OCI-LY1 (cell line): ENCODE results near the gene ZBTB21.

Experiments used
- CTCF ChIP-seq: fragments of 200-600 bp; sonication (generic), shearing (Covaris generic); IDR thresholded peaks from 2 replicates; pipeline ENCODE4 v1.5.1; 2017; ENCODE audit warnings: mild to moderate bottlenecking, antibody characterized with exemption, low read length, moderate library complexity, mixed read lengths
- EZH2 ChIP-seq: fragments of 200-600 bp; sonication (generic), shearing (Covaris generic); IDR thresholded peaks from 2 replicates; pipeline ENCODE4 v1.8.0; 2017; ENCODE audit warnings: borderline replicate concordance, mixed run types, mild to moderate bottlenecking, antibody characterized with exemption, low read length, moderate library complexity, mixed read lengths

GRCh38 chr21:41970751-41971653 is 39.2 kb downstream of the ZBTB21 start:
- TF ChIP-seq CTCF: no peak
- no peak for TF ChIP-seq EZH2
